ENCODE results near the gene ATP11C.
A peak's percentile ranks its signal among the peaks of the same experiment; 100 is the strongest.
"Not testable (repeated sequence)": the region's sequence is repeated elsewhere in the genome, so short reads cannot be mapped to it uniquely, and the experiment has no call there.

The ATP11C gene

GRCh38 chrX:139930401-139930800, 2.5 kb downstream of the ATP11C start:
- CTCF ChIA-PET: no interaction called here
- TF ChIP-seq CTCF (IDR thresholded peaks at IDR 0.05; ENCODE audit: insufficient read depth, low read length, missing control alignments): no peak
- POLR2A ChIA-PET: no interaction called here
- H3K4me3 ChIP-seq (ENCODE audit: low read depth, low read length): peak overlapping the region; percentile 67
- DNase-seq (ENCODE audit: low read depth, low spot score): no peak

GRCh38 chrX:139929876-139930275, 3.0 kb downstream of the ATP11C start:
- ChIA-PET CTCF (no interaction called here), POLR2A (no interaction called here)
- no peak for DNase-seq (ENCODE audit: low read depth, low spot score)
- H3K4me3 ChIP-seq (ENCODE audit: low read depth, low read length): peak overlapping the region; percentile 36
- TF ChIP-seq CTCF (IDR thresholded peaks at IDR 0.05; ENCODE audit: insufficient read depth, low read length, missing control alignments): no peak

- DNase-seq (ENCODE audit: low read depth, low spot score): no peak
- no peak for TF ChIP-seq CTCF (IDR thresholded peaks at IDR 0.05; ENCODE audit: insufficient read depth, low read length, missing control alignments)
- ChIA-PET CTCF (no interaction called here), POLR2A (no interaction called here)
- no peak overlapping the region for H3K4me3 ChIP-seq (ENCODE audit: low read depth, low read length)
Observed at GRCh38 chrX:139924696-139925095, 8.2 kb downstream of the ATP11C start.

GRCh38 chrX:139924069-139924695, 8.7 kb downstream of the ATP11C start:
- no peak for DNase-seq (ENCODE audit: low read depth, low spot score)
- CTCF ChIA-PET: no interaction called here
- no peak for TF ChIP-seq CTCF (IDR thresholded peaks at IDR 0.05; ENCODE audit: insufficient read depth, low read length, missing control alignments)
- POLR2A ChIA-PET: no interaction called here
- no peak overlapping the region for H3K4me3 ChIP-seq (ENCODE audit: low read depth, low read length)

GRCh38 chrX:139921142-139921541, 11.7 kb downstream of the ATP11C start:
- POLR2A ChIA-PET: not testable (repeated sequence)

GRCh38 chrX:139920316-139920715, 12.5 kb downstream of the ATP11C start:
- ChIA-PET POLR2A (no interaction called here), CTCF (no interaction called here)
- no peak for TF ChIP-seq CTCF (IDR thresholded peaks at IDR 0.05; ENCODE audit: insufficient read depth, low read length, missing control alignments)
- no peak overlapping the region for H3K4me3 ChIP-seq (ENCODE audit: low read depth, low read length)
- DNase-seq (ENCODE audit: low read depth, low spot score): no peak

More at GRCh38 chrX:139921142-139921541, 11.7 kb downstream of the ATP11C start:
- CTCF ChIA-PET; DNase-seq (ENCODE audit: low read depth, low spot score); H3K4me3 ChIP-seq (ENCODE audit: low read depth, low read length): not testable (repeated sequence)

- ChIA-PET CTCF (interaction anchor here (0.9 kb wide), 1 partner anchor 52 kb away, joined by 3 read pairs; no protein-coding TSS in a partner anchor), POLR2A (no interaction called here)
- no peak for TF ChIP-seq CTCF (IDR thresholded peaks at IDR 0.05; ENCODE audit: insufficient read depth, low read length, missing control alignments)
- no peak for DNase-seq (ENCODE audit: low read depth, low spot score)
- H3K4me3 ChIP-seq (ENCODE audit: low read depth, low read length): no peak overlapping the region
Observed at GRCh38 chrX:139914421-139914820, 18.4 kb downstream of the ATP11C start.
